ENCODE data around the gene PLAGL1. TPM values are rescaled to one million over a fixed set of nuclear protein-coding genes. Genes with fewer than 3 reads are reported as not detected.

The PLAGL1 gene
- total RNA-seq, 1 donor from 2014 or later = 10.9 TPM

GRCh38 chr6:143986463-143987065, 21.5 kb downstream of the PLAGL1 start:
- no peak for DNase-seq (ENCODE audit: low read depth)
- Histone ChIP-seq H3K4me3 (ENCODE audit: low read depth, low read length) (no peak overlapping the region), H3K27me3 (ENCODE audit: control insufficient read depth, insufficient read depth, low read length) (no peaks in the 10 kb centered on the region), H3K36me3 (ENCODE audit: control insufficient read depth, insufficient read depth, low read length) (no peaks in the 10 kb centered on the region)
- TF ChIP-seq CTCF (IDR thresholded peaks at IDR 0.05; ENCODE audit: insufficient read depth, low read length, poor library complexity, severe bottlenecking) = no peak

GRCh38 chr6:143984666-143985065, 23.4 kb downstream of the PLAGL1 start:
- H3K4me3 ChIP-seq (ENCODE audit: low read depth, low read length) = no peak overlapping the region
- H3K27me3 ChIP-seq (ENCODE audit: control insufficient read depth, insufficient read depth, low read length) = no peaks in the 10 kb centered on the region
- no peak for DNase-seq (ENCODE audit: low read depth)
- no peaks in the 10 kb centered on the region for H3K36me3 ChIP-seq (ENCODE audit: control insufficient read depth, insufficient read depth, low read length)
- no peak for TF ChIP-seq CTCF (IDR thresholded peaks at IDR 0.05; ENCODE audit: insufficient read depth, low read length, poor library complexity, severe bottlenecking)

- H3K4me3 ChIP-seq (ENCODE audit: low read depth, low read length) = no peak overlapping the region
- no peaks in the 10 kb centered on the region for H3K27me3 ChIP-seq (ENCODE audit: control insufficient read depth, insufficient read depth, low read length)
- no peaks in the 10 kb centered on the region for H3K36me3 ChIP-seq (ENCODE audit: control insufficient read depth, insufficient read depth, low read length)
- DNase-seq (ENCODE audit: low read depth) = no peak
- TF ChIP-seq CTCF (IDR thresholded peaks at IDR 0.05; ENCODE audit: insufficient read depth, low read length, poor library complexity, severe bottlenecking) = no peak
Observed at GRCh38 chr6:143982968-143983367, 25.1 kb downstream of the PLAGL1 start.

GRCh38 chr6:143980921-143981320, 27.1 kb downstream of the PLAGL1 start:
- Histone ChIP-seq H3K4me3 (ENCODE audit: low read depth, low read length) (no peak overlapping the region), H3K36me3 (ENCODE audit: control insufficient read depth, insufficient read depth, low read length) (no peaks in the 10 kb centered on the region), H3K27me3 (ENCODE audit: control insufficient read depth, insufficient read depth, low read length) (no peaks in the 10 kb centered on the region)
- no peak for TF ChIP-seq CTCF (IDR thresholded peaks at IDR 0.05; ENCODE audit: insufficient read depth, low read length, poor library complexity, severe bottlenecking)
- no peak for DNase-seq (ENCODE audit: low read depth)

- no peak for DNase-seq (ENCODE audit: low read depth)
- H3K4me3 ChIP-seq (ENCODE audit: low read depth, low read length) = no peak overlapping the region
- no peak for TF ChIP-seq CTCF (IDR thresholded peaks at IDR 0.05; ENCODE audit: insufficient read depth, low read length, poor library complexity, severe bottlenecking)
- H3K27me3 ChIP-seq (ENCODE audit: control insufficient read depth, insufficient read depth, low read length) = no peaks in the 10 kb centered on the region
- H3K36me3 ChIP-seq (ENCODE audit: control insufficient read depth, insufficient read depth, low read length) = no peaks in the 10 kb centered on the region
Observed at GRCh38 chr6:143976806-143977349, 31.2 kb downstream of the PLAGL1 start.

GRCh38 chr6:143974089-143974488, 34.0 kb downstream of the PLAGL1 start:
- no peak for DNase-seq (ENCODE audit: low read depth)

More at GRCh38 chr6:143974089-143974488, 34.0 kb downstream of the PLAGL1 start:
- Histone ChIP-seq H3K4me3 (ENCODE audit: low read depth, low read length) (no peak overlapping the region), H3K36me3 (ENCODE audit: control insufficient read depth, insufficient read depth, low read length) (no peaks in the 10 kb centered on the region), H3K27me3 (ENCODE audit: control insufficient read depth, insufficient read depth, low read length) (no peaks in the 10 kb centered on the region)
- TF ChIP-seq CTCF (IDR thresholded peaks at IDR 0.05; ENCODE audit: insufficient read depth, low read length, poor library complexity, severe bottlenecking) = no peak

Measured in kidney epithelial cell (primary cell).